ENCODE data around the gene TRIM8.

The TRIM8 gene

GRCh38 chr10:102644646-102645387, 538 bp downstream of the TRIM8 start:
- DNase-seq, result peak; percentile 91 to 94 (median 91)
- WGBS (ENCODE audit: insufficient coverage), result 0% methylated on average over 49 of the region's 62 CpGs
- Histone ChIP-seq H3K4me3 (ENCODE audit: control insufficient read depth in 1 of 7, extremely low read depth in 1 of 7, insufficient read depth in 4 of 7, low read depth in 2 of 7, low read length in 6 of 7) (peak overlapping the region; percentile 70 to 91 (median 84)), H3K9me3 (ENCODE audit: control extremely low read depth in 1 of 5, control insufficient read depth in 4 of 5, insufficient read depth in 2 of 5, low read depth in 1 of 5, low read length in 4 of 5) (no peaks in the 10 kb centered on the region), H3K27me3 (replicated peaks in 2 of 5; ENCODE audit: control insufficient read depth in 4 of 5, insufficient read depth in 5 of 5, low read length in 4 of 5) (no peaks in the 10 kb centered on the region), H3K36me3 (ENCODE audit: control insufficient read depth in 4 of 4, insufficient read depth in 4 of 4, low read length in 3 of 4) (peaks cover 0 to 15% (median 8%) of the 10 kb centered on the region in 4 experiments), H3K4me1 (ENCODE audit: control extremely low read depth in 1 of 4, control insufficient read depth in 4 of 4, insufficient read depth in 4 of 4, low read length in 3 of 4) (peaks cover 5 to 63% (median 58%) of the 10 kb centered on the region in 4 experiments), H3K27ac (ENCODE audit: insufficient read depth in 1 of 2, low read depth in 1 of 2, low read length in 2 of 2, poor library complexity in 1 of 2, severe bottlenecking in 2 of 2) (peak overlapping the region; percentile 92 to 95)
- POLR2A ChIA-PET, result interaction anchor here (0.6 to 3.2 kb wide), 15 partner anchors 15 to 322 kb away, joined by 3 to 24 read pairs (median 4); partner anchors contain the start of gene FBXL15
- CTCF ChIA-PET, result interaction anchor here (0.6 to 3.4 kb wide), 25 partner anchors 10 to 213 kb away, joined by 3 to 18 read pairs (median 4); partner anchors contain the start of genes ACTR1A, CUEDC2 and SUFU

GRCh38 chr10:102645388-102645740, 1.1 kb downstream of the TRIM8 start:
- peak overlapping the region; percentile 70 to 91 (median 84) for H3K4me3 ChIP-seq (ENCODE audit: control insufficient read depth in 1 of 7, extremely low read depth in 1 of 7, insufficient read depth in 4 of 7, low read depth in 2 of 7, low read length in 6 of 7)
- CTCF ChIA-PET, result interaction anchor here (0.6 to 3.4 kb wide), 19 partner anchors 10 to 213 kb away, joined by 3 to 18 read pairs (median 6); partner anchors contain the start of genes ACTR1A, CUEDC2 and SUFU
- WGBS (ENCODE audit: insufficient coverage), result 0% methylated on average over 12 of the region's 12 CpGs
- DNase-seq, result peak in 2 of 3 donors; percentile 83 to 88
- peaks cover 0 to 15% (median 8%) of the 10 kb centered on the region in 4 experiments for H3K36me3 ChIP-seq (ENCODE audit: control insufficient read depth in 4 of 4, insufficient read depth in 4 of 4, low read length in 3 of 4)
- H3K27me3 ChIP-seq (replicated peaks in 2 of 5; ENCODE audit: control insufficient read depth in 4 of 5, insufficient read depth in 5 of 5, low read length in 4 of 5), result no peaks in the 10 kb centered on the region
- H3K27ac ChIP-seq (ENCODE audit: insufficient read depth in 1 of 2, low read depth in 1 of 2, low read length in 2 of 2, poor library complexity in 1 of 2, severe bottlenecking in 2 of 2), result peak overlapping the region; percentile 92 to 95
- POLR2A ChIA-PET, result interaction anchor here (0.5 to 3.2 kb wide), 13 partner anchors 11 to 225 kb away, joined by 3 to 24 read pairs (median 5); partner anchors contain the start of gene FBXL15
- H3K4me1 ChIP-seq (ENCODE audit: control extremely low read depth in 1 of 4, control insufficient read depth in 4 of 4, insufficient read depth in 4 of 4, low read length in 3 of 4), result peaks cover 5 to 69% (median 64%) of the 10 kb centered on the region in 4 experiments
- no peaks in the 10 kb centered on the region for H3K9me3 ChIP-seq (ENCODE audit: control extremely low read depth in 1 of 5, control insufficient read depth in 4 of 5, insufficient read depth in 2 of 5, low read depth in 1 of 5, low read length in 4 of 5)

GRCh38 chr10:102645741-102646609, 1.7 kb downstream of the TRIM8 start:
- under 1% methylated on average over 13 of the region's 29 CpGs for WGBS (ENCODE audit: insufficient coverage)
- ChIA-PET POLR2A (interaction anchor here (0.5 to 3.2 kb wide), 11 partner anchors 11 to 141 kb away, joined by 3 to 24 read pairs (median 5); no protein-coding TSS in a partner anchor), CTCF (interaction anchor here (0.7 to 3.4 kb wide), 14 partner anchors 9 to 147 kb away, joined by 3 to 18 read pairs (median 6); partner anchors contain the start of genes ACTR1A and SUFU)
- peak; percentile 92 to 98 (median 97) for DNase-seq
- Histone ChIP-seq H3K27ac (ENCODE audit: insufficient read depth in 1 of 2, low read depth in 1 of 2, low read length in 2 of 2, poor library complexity in 1 of 2, severe bottlenecking in 2 of 2) (peak overlapping the region; percentile 92 to 95), H3K9me3 (ENCODE audit: control extremely low read depth in 1 of 5, control insufficient read depth in 4 of 5, insufficient read depth in 2 of 5, low read depth in 1 of 5, low read length in 4 of 5) (no peaks in the 10 kb centered on the region), H3K27me3 (replicated peaks in 2 of 5; ENCODE audit: control insufficient read depth in 4 of 5, insufficient read depth in 5 of 5, low read length in 4 of 5) (no peaks in the 10 kb centered on the region), H3K4me1 (ENCODE audit: control extremely low read depth in 1 of 4, control insufficient read depth in 4 of 4, insufficient read depth in 4 of 4, low read length in 3 of 4) (peaks cover 5 to 75% (median 70%) of the 10 kb centered on the region in 4 experiments), H3K4me3 (ENCODE audit: control insufficient read depth in 1 of 7, extremely low read depth in 1 of 7, insufficient read depth in 4 of 7, low read depth in 2 of 7, low read length in 6 of 7) (peak overlapping the region; percentile 70 to 91 (median 84)), H3K36me3 (ENCODE audit: control insufficient read depth in 4 of 4, insufficient read depth in 4 of 4, low read length in 3 of 4) (peaks cover 0 to 15% (median 10%) of the 10 kb centered on the region in 4 experiments)

GRCh38 chr10:102646610-102647442, 2.5 kb downstream of the TRIM8 start:
- peaks cover 0 to 20% (median 10%) of the 10 kb centered on the region in 4 experiments for H3K36me3 ChIP-seq (ENCODE audit: control insufficient read depth in 4 of 4, insufficient read depth in 4 of 4, low read length in 3 of 4)
- H3K4me3 ChIP-seq (ENCODE audit: control insufficient read depth in 1 of 7, extremely low read depth in 1 of 7, insufficient read depth in 4 of 7, low read depth in 2 of 7, low read length in 6 of 7), result peak overlapping the region in 6 of 7 experiments; percentile 79 to 91 (median 86)
- WGBS (ENCODE audit: insufficient coverage), result 21% methylated on average over 15 of the region's 18 CpGs
- H3K27me3 ChIP-seq (replicated peaks in 2 of 5; ENCODE audit: control insufficient read depth in 4 of 5, insufficient read depth in 5 of 5, low read length in 4 of 5), result no peaks in the 10 kb centered on the region
- ChIA-PET CTCF (interaction anchor here (0.5 to 3.4 kb wide), 9 partner anchors 8 to 138 kb away, joined by 3 to 18 read pairs (median 3); no protein-coding TSS in a partner anchor), POLR2A (interaction anchor here (1.4 to 3.2 kb wide), 7 partner anchors 10 to 63 kb away, joined by 4 to 24 read pairs (median 5); no protein-coding TSS in a partner anchor)
- peaks cover 5 to 78% (median 76%) of the 10 kb centered on the region in 4 experiments for H3K4me1 ChIP-seq (ENCODE audit: control extremely low read depth in 1 of 4, control insufficient read depth in 4 of 4, insufficient read depth in 4 of 4, low read length in 3 of 4)
- peak in 2 of 3 donors; percentile 48 to 62 for DNase-seq
- peak overlapping the region; percentile 92 to 95 for H3K27ac ChIP-seq (ENCODE audit: insufficient read depth in 1 of 2, low read depth in 1 of 2, low read length in 2 of 2, poor library complexity in 1 of 2, severe bottlenecking in 2 of 2)
- no peaks in the 10 kb centered on the region for H3K9me3 ChIP-seq (ENCODE audit: control extremely low read depth in 1 of 5, control insufficient read depth in 4 of 5, insufficient read depth in 2 of 5, low read depth in 1 of 5, low read length in 4 of 5)

GRCh38 chr10:102647443-102648268, 3.4 kb downstream of the TRIM8 start:
- CTCF ChIA-PET, result interaction anchor here (2.8 to 4.4 kb wide), 2 partner anchors 14 to 30 kb away, joined by 18 to 22 read pairs; no protein-coding TSS in a partner anchor
- POLR2A ChIA-PET, result interaction anchor here (1.6 kb wide), 1 partner anchor 22 kb away, joined by 5 read pairs; no protein-coding TSS in a partner anchor
- 63% methylated on average over 4 of the region's 7 CpGs for WGBS (ENCODE audit: insufficient coverage)
- peaks cover 0 to 20% (median 13%) of the 10 kb centered on the region in 4 experiments for H3K36me3 ChIP-seq (ENCODE audit: control insufficient read depth in 4 of 4, insufficient read depth in 4 of 4, low read length in 3 of 4)
- peaks cover 5 to 85% (median 83%) of the 10 kb centered on the region in 4 experiments for H3K4me1 ChIP-seq (ENCODE audit: control extremely low read depth in 1 of 4, control insufficient read depth in 4 of 4, insufficient read depth in 4 of 4, low read length in 3 of 4)
- DNase-seq, result no peak
- no peaks in the 10 kb centered on the region for H3K27me3 ChIP-seq (replicated peaks in 2 of 5; ENCODE audit: control insufficient read depth in 4 of 5, insufficient read depth in 5 of 5, low read length in 4 of 5)
- no peak overlapping the region for H3K27ac ChIP-seq (ENCODE audit: insufficient read depth in 1 of 2, low read depth in 1 of 2, low read length in 2 of 2, poor library complexity in 1 of 2, severe bottlenecking in 2 of 2)
- peak overlapping the region in 6 of 7 experiments; percentile 79 to 91 (median 86) for H3K4me3 ChIP-seq (ENCODE audit: control insufficient read depth in 1 of 7, extremely low read depth in 1 of 7, insufficient read depth in 4 of 7, low read depth in 2 of 7, low read length in 6 of 7)
- no peaks in the 10 kb centered on the region for H3K9me3 ChIP-seq (ENCODE audit: control extremely low read depth in 1 of 5, control insufficient read depth in 4 of 5, insufficient read depth in 2 of 5, low read depth in 1 of 5, low read length in 4 of 5)

Measured in common myeloid progenitor, CD34-positive (primary cell).